H1 (cell line): ENCODE results near the gene PLAU. TPM values are rescaled to one million over a fixed set of nuclear protein-coding genes. Genes with fewer than 3 reads are reported as not detected.

Source experiments
- CTCF ChIA-PET: fragments of 300-600 bp; sonication (Branson Sonifier 250); formaldehyde crosslinking; loops from one replicate; lab custom pipeline; 2021; ENCODE audit not compliant: partially characterized antibody; lab: Charles Lee
- POLR2A ChIA-PET: fragments of 300-600 bp; sonication (Branson Sonifier 250); formaldehyde crosslinking; loops from one replicate; lab custom pipeline; 2021; ENCODE audit warnings: inconsistent platforms; ENCODE audit not compliant: partially characterized antibody; lab: Charles Lee
- DNase-seq, 2 experiments: peaks; one replicate each; pipeline versions ENCODE4 v3.0.0 to v3.0.0-alpha.2; 2010 to 2022; ENCODE audit warnings: low spot score in 2 of 2, low read depth in 1 of 2, mixed read lengths in 1 of 2
- FAIRE-seq: peaks from 2 replicates; lab custom pipeline; 2011; peaks lifted over from hg19 to GRCh38; lab: Jason Lieb, UNC
- H2AFZ ChIP-seq: 2 replicates; pipeline ENCODE4 v1.8.1; 2012; ENCODE audit warnings: low read length, inconsistent platforms
- H2AK5ac ChIP-seq: 2 replicates; pipeline ENCODE4 v1.6.1; 2013; ENCODE audit warnings: low read depth, low read length
- H2BK120ac ChIP-seq: replicated peaks from 2 replicates; pipeline ENCODE3; 2013; ENCODE audit warnings: low read depth, low read length, inconsistent platforms
- H2BK12ac ChIP-seq: 2 replicates; pipeline ENCODE4 v1.6.1; 2013; ENCODE audit warnings: low read depth, low read length
- H2BK15ac ChIP-seq: 2 replicates; pipeline ENCODE4 v1.6.1; 2013; ENCODE audit warnings: low read length
- H2BK20ac ChIP-seq: 2 replicates; pipeline ENCODE4 v1.6.1; 2013; ENCODE audit warnings: low read length
- H2BK5ac ChIP-seq: 2 replicates; pipeline ENCODE4 v1.6.1; 2013; ENCODE audit warnings: low read depth, low read length
- H3K14ac ChIP-seq: 2 replicates; pipeline ENCODE4 v1.6.1; 2013; ENCODE audit warnings: inconsistent platforms; ENCODE audit not compliant: insufficient read length
- H3K18ac ChIP-seq: 2 replicates; pipeline ENCODE4 v1.6.1; 2013; ENCODE audit warnings: low read length; ENCODE audit errors: extremely low read depth
- H3K23ac ChIP-seq: 2 replicates; pipeline ENCODE4 v1.6.1; 2013; ENCODE audit warnings: inconsistent platforms; ENCODE audit not compliant: insufficient read length
- H3K23me2 ChIP-seq: 2 replicates; pipeline ENCODE4 v1.6.1; 2013; ENCODE audit warnings: low read depth, low read length
- H3K27ac ChIP-seq: 2 replicates; pipeline ENCODE4 v1.6.1; 2011; ENCODE audit warnings: low read depth, low read length, inconsistent platforms
- H3K27me3 ChIP-seq, 4 experiments: replicated peaks in 1 of 4; 1 replicate in 1 of 4; 2 replicates in 3 of 4; pipeline versions ENCODE4 v1.6.1 to v1.8.1; 2011 to 2013; ENCODE audit warnings: low read length in 3 of 4, mild to moderate bottlenecking in 3 of 4, inconsistent platforms in 2 of 4, mixed read lengths in 2 of 4, moderate library complexity in 1 of 4; ENCODE audit not compliant: control insufficient read depth in 3 of 4, insufficient read depth in 3 of 4; ENCODE audit errors: extremely low read depth in 1 of 4
- H3K36me3 ChIP-seq, 4 experiments: 2 replicates each; pipeline versions ENCODE4 v1.6.1 to v1.8.1; 2011 to 2013; ENCODE audit warnings: mild to moderate bottlenecking in 4 of 4, low read length in 3 of 4, moderate library complexity in 2 of 4, control low read depth in 1 of 4, inconsistent platforms in 1 of 4; ENCODE audit not compliant: insufficient read depth in 4 of 4, control insufficient read depth in 2 of 4
- H3K4ac ChIP-seq: replicated peaks from 2 replicates; pipeline ENCODE3; 2013; ENCODE audit warnings: low read length, low read depth, mixed read lengths, inconsistent platforms; ENCODE audit not compliant: insufficient read length
- H3K4me1 ChIP-seq, 4 experiments: replicated peaks in 1 of 4; 1 replicate in 1 of 4; 2 replicates in 3 of 4; pipeline versions ENCODE4 v1.6.1 to v1.8.1; 2011 to 2013; ENCODE audit warnings: low read length in 3 of 4, inconsistent platforms in 2 of 4, mixed read lengths in 1 of 4; ENCODE audit not compliant: insufficient read depth in 4 of 4, control insufficient read depth in 3 of 4
- H3K4me2 ChIP-seq, 2 experiments: 2 replicates each; pipeline versions ENCODE4 v1.6.1 to v1.8.1; 2011 to 2013; ENCODE audit warnings: low read depth in 2 of 2, low read length in 2 of 2, control low read depth in 1 of 2, inconsistent platforms in 1 of 2, mild to moderate bottlenecking in 1 of 2; ENCODE audit not compliant: insufficient read depth in 1 of 2
- H3K4me3 ChIP-seq, 4 experiments: fragments of 200-600, 300-600 bp in 1 of 4; sonication (generic), shearing (Covaris generic), sonication (Bioruptor Twin) in 1 of 4; 2 replicates each; pipeline versions ENCODE4 v1.5.1 to v1.8.1; 2011 to 2016; ENCODE audit warnings: low read length in 4 of 4, low read depth in 3 of 4, control low read depth in 2 of 4, inconsistent platforms in 2 of 4, mild to moderate bottlenecking in 2 of 4, mixed read lengths in 1 of 4, moderate library complexity in 1 of 4; ENCODE audit not compliant: insufficient read depth in 2 of 4; ENCODE audit errors: extremely low read depth in 1 of 4
- H3K56ac ChIP-seq: replicated peaks from 2 replicates; pipeline ENCODE3; 2013; ENCODE audit warnings: low read depth, mild to moderate bottlenecking, mixed read lengths, low read length, inconsistent platforms; ENCODE audit not compliant: insufficient read length
- H3K79me1 ChIP-seq: 2 replicates; pipeline ENCODE4 v1.6.1; 2013; ENCODE audit warnings: low read depth, low read length, control low read depth
- H3K79me2 ChIP-seq, 2 experiments: 2 replicates each; pipeline versions ENCODE4 v1.6.1 to v1.8.1; 2012 to 2013; ENCODE audit warnings: low read length in 2 of 2, mild to moderate bottlenecking in 2 of 2, inconsistent platforms in 1 of 2; ENCODE audit not compliant: insufficient read depth in 2 of 2, control insufficient read depth in 1 of 2
- H3K9ac ChIP-seq, 4 experiments: replicated peaks in 1 of 4; 1 replicate in 1 of 4; 2 replicates in 3 of 4; pipeline versions ENCODE4 v1.6.1 to v1.8.1; 2011 to 2013; ENCODE audit warnings: low read depth in 3 of 4, low read length in 3 of 4, control low read depth in 2 of 4, mild to moderate bottlenecking in 2 of 4, moderate library complexity in 2 of 4, inconsistent platforms in 1 of 4; ENCODE audit errors: extremely low read depth in 1 of 4
- H3K9me3 ChIP-seq, 2 experiments: 2 replicates each; pipeline versions ENCODE4 v1.6.1 to v1.8.1; 2012 to 2013; ENCODE audit warnings: mild to moderate bottlenecking in 2 of 2, moderate library complexity in 2 of 2, control low read depth in 1 of 2, inconsistent platforms in 1 of 2, low read depth in 1 of 2, low read length in 1 of 2, mixed read lengths in 1 of 2; ENCODE audit not compliant: insufficient read depth in 2 of 2
- H4K20me1 ChIP-seq, 2 experiments: replicated peaks in 1 of 2; 2 replicates each; pipeline versions ENCODE3 to v1.8.1; 2011 to 2013; ENCODE audit warnings: inconsistent platforms in 2 of 2, low read length in 2 of 2, mild to moderate bottlenecking in 1 of 2; ENCODE audit not compliant: insufficient read depth in 2 of 2, control insufficient read depth in 1 of 2
- H4K5ac ChIP-seq: 2 replicates; pipeline ENCODE4 v1.6.1; 2013; ENCODE audit warnings: low read length, low read depth, mixed read lengths, inconsistent platforms; ENCODE audit not compliant: insufficient read length
- H4K8ac ChIP-seq: 2 replicates; pipeline ENCODE4 v1.8.0; 2013; ENCODE audit warnings: mild to moderate bottlenecking, moderate library complexity, low read length, inconsistent platforms; ENCODE audit not compliant: insufficient read depth; ENCODE audit errors: extremely low read depth
- H4K91ac ChIP-seq: replicated peaks from 2 replicates; pipeline ENCODE3; 2013; ENCODE audit warnings: low read length, mixed read lengths, inconsistent platforms; ENCODE audit not compliant: insufficient read length
- CBX5 ChIP-seq: fragments of 300-800, 300-1000 bp; sonication (generic); IDR thresholded peaks from 2 replicates; pipeline ENCODE4 v1.7.1; 2016; ENCODE audit warnings: antibody characterized with exemption, low read length, low read depth
- E2F6 ChIP-seq: IDR thresholded peaks from 2 replicates; pipeline ENCODE4 v1.6.1; 2012; ENCODE audit warnings: inconsistent platforms
- SIN3A ChIP-seq, 2 experiments: IDR thresholded peaks in 1 of 2; conservative IDR thresholded peaks in 1 of 2; 2 replicates each; pipeline ENCODE4 v1.6.1; 2011 to 2012; ENCODE audit warnings: low read length in 2 of 2, improper control_type of control experiment in 1 of 2, low read depth in 1 of 2, mild to moderate bottlenecking in 1 of 2
- SIX5 ChIP-seq: IDR thresholded peaks from 2 replicates; pipeline ENCODE4 v1.6.1; 2011; ENCODE audit warnings: mild to moderate bottlenecking, low read depth, low read length
- WGBS, 2 experiments: shearing (Covaris generic) in 1 of 2; methylation state at CpG; one replicate each; pipeline versions ENCODE4 v1.1.6 to v1.1.7; 2013 to 2015; ENCODE audit warnings: low lambda C conversion rate in 2 of 2, mixed read lengths in 2 of 2, inconsistent platforms in 1 of 2, low coverage in 1 of 2, missing lambda C conversion rate in 1 of 2; ENCODE audit not compliant: insufficient replicate concordance in 2 of 2, insufficient coverage in 1 of 2, insufficient read length in 1 of 2; ENCODE audit errors: extremely low coverage in 1 of 2, missing lambda C conversion rate in 1 of 2; 5-methylcytosine and 5-hydroxymethylcytosine counted together
- polyA plus RNA-seq, 7 experiments: library from polyadenylated mRNA; depleted of rRNA in 3 of 7; stranded (reverse) in 5 of 7; unstranded in 2 of 7; fragments of >200 nt in 5 of 7; fragments of 200-250 nt in 2 of 7; gene quantifications; 1 replicate in 5 of 7; 2 replicates in 1 of 7; 4 replicates in 1 of 7; pipeline versions ENCODE4 v1.2.1 to v1.2.3, GENCODE V29; 2011 to 2013; ENCODE audit warnings: missing spikeins in 2 of 7, mixed read lengths in 2 of 7
- total RNA-seq: library from RNA; stranded (reverse); fragmentation: NEBNext Ultra II Directional; extraction: Animal tissue kit (Norgen Biotek cat#: 25700); gene quantifications from 2 replicates; pipeline ENCODE4 v1.2.1, GENCODE V29; 2021
- TF ChIP-seq, protein P1 (sequence below): IDR thresholded peaks from 2 replicates; pipeline ENCODE4 v1.6.1; 2011; ENCODE audit warnings: low read length, improper control_type of control experiment

Gene PLAU
- total and polyA plus RNA-seq, 2 of the 8 experiments (the other 6 are each of a cell fraction or from before 2014, with no cell fraction given), result 16.2 to 26.1 TPM

DNA sequence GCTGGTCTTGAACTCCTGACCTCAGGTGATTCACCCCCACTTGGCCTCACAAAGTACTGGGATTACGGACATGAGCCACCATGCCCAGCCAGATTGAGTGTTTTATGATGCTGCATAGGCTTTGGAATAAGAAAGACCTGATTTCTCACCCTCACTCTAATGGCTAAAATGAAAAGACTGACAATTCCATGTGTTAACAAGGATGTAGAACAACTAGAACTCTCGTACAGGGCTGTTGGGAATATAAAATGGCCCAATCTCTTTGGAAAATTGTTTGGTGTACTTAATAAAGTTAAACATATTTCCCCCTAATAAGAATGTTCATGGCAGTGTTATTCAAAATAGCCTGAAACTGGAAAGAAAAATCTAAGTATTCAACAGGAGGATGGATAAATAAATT lies 43.8 kb downstream of the PLAU start:
- no peak for TF ChIP-seq E2F6
- TF ChIP-seq CBX5, result no peak
- TF ChIP-seq SIN3A (conservative IDR thresholded peaks at IDR 0.05 in 1 of 2, IDR thresholded peaks at IDR 0.05 in 1 of 2; ENCODE audit: low read depth in 1 of 2, low read length in 2 of 2), result no peak
- TF ChIP-seq SIX5, result no peak
- TF ChIP-seq, protein P1, sequence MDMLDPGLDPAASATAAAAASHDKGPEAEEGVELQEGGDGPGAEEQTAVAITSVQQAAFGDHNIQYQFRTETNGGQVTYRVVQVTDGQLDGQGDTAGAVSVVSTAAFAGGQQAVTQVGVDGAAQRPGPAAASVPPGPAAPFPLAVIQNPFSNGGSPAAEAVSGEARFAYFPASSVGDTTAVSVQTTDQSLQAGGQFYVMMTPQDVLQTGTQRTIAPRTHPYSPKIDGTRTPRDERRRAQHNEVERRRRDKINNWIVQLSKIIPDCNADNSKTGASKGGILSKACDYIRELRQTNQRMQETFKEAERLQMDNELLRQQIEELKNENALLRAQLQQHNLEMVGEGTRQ, result no peak
- Histone ChIP-seq H3K79me1 (no peaks in the 10 kb centered on the region), H4K91ac (no peak overlapping the region), H3K14ac (no peak overlapping the region), H3K36me3 (no peaks in the 10 kb centered on the region), H2BK120ac (no peak overlapping the region), H2BK5ac (no peak overlapping the region), H3K79me2 (no peaks in the 10 kb centered on the region), H2BK20ac (no peak overlapping the region), H3K56ac (no peak overlapping the region), H3K23ac (no peak overlapping the region), H3K4ac (no peak overlapping the region), H3K9me3 (no peaks in the 10 kb centered on the region), H3K27me3 (no peaks in the 10 kb centered on the region), H3K9ac (no peak overlapping the region), H3K4me2 (no peak overlapping the region), H4K5ac (no peak overlapping the region), H3K23me2 (no peaks in the 10 kb centered on the region), H2BK15ac (no peak overlapping the region), H4K8ac (no peak overlapping the region), H3K4me3 (no peak overlapping the region), H3K18ac (no peak overlapping the region), H2BK12ac (no peak overlapping the region), H3K4me1 (peaks cover 4 to 9% (median 5%) of the 10 kb centered on the region in 4 experiments), H3K27ac (no peak overlapping the region), H4K20me1 (no peaks in the 10 kb centered on the region), H2AK5ac (no peak overlapping the region), H2AFZ (no peak overlapping the region)
- DNase-seq (no peak), FAIRE-seq (no peak)
- POLR2A ChIA-PET, result interaction anchor here (1.2 kb wide), 1 partner anchor 13 kb away, joined by 3 read pairs; no protein-coding TSS in a partner anchor
- CTCF ChIA-PET, result interaction anchor here (1.1 to 1.2 kb wide), 2 partner anchors 44 to 77 kb away, joined by 3 to 4 read pairs; no protein-coding TSS in a partner anchor
- WGBS, 2 experiments, result 87% methylated on average over 2 of the region's 2 CpGs; no CpG with 5 or more reads in 1 of the 2 experiments
